Naive thymus-derived CD8-positive, alpha-beta T cell (primary cell): ENCODE results near the gene CDC34. TPM values are rescaled to one million over a fixed set of nuclear protein-coding genes. Genes with fewer than 3 reads are reported as not detected.

Experiments
- ATAC-seq, 2 donors: fragments of 150-1000 bp; cut with Tn5 transposase in 1 of 2; sonication (Bioruptor Pico), chemical (Tn5 transposase) in 1 of 2; 1 replicate in 1 of 2; 2 replicates in 1 of 2; pipeline ENCODE4 v1.10.0; 2021; ENCODE audit warnings: mild to moderate bottlenecking in 2 of 2, moderate library complexity in 2 of 2
- POLR2A ChIA-PET: fragments of 350-600 bp; sonication (Branson Sonifier 250); formaldehyde crosslinking; loops from one replicate; lab custom pipeline; 2021; ENCODE audit warnings: antibody characterized with exemption; lab: Charles Lee
- DNase-seq, 10 donors: peaks; one replicate each; pipeline versions ENCODE4 v3.0.0 to v3.0.0-alpha.2; 2020 to 2022
- H3K27ac Mint-ChIP-seq, 10 donors: one replicate each; pipeline ENCODE4 v1.8.0; 2020 to 2022; ENCODE audit warnings: mild to moderate bottlenecking in 10 of 10, mixed read lengths in 10 of 10, moderate library complexity in 4 of 10, inconsistent platforms in 1 of 10
- H3K27me3 Mint-ChIP-seq, 5 donors: one replicate each; pipeline ENCODE4 v1.8.0; 2021 to 2022; ENCODE audit warnings: mixed read lengths in 5 of 5
- H3K36me3 Mint-ChIP-seq, 3 donors: one replicate each; pipeline ENCODE4 v1.8.0; 2020 to 2022; ENCODE audit warnings: mixed read lengths in 3 of 3, mild to moderate bottlenecking in 2 of 3, inconsistent platforms in 1 of 3
- H3K4me1 Mint-ChIP-seq, 4 donors: one replicate each; pipeline ENCODE4 v1.8.0; 2021 to 2022; ENCODE audit warnings: mixed read lengths in 4 of 4
- H3K4me3 Mint-ChIP-seq, 10 donors: one replicate each; pipeline ENCODE4 v1.8.0; 2020 to 2022; ENCODE audit warnings: mild to moderate bottlenecking in 10 of 10, mixed read lengths in 10 of 10, moderate library complexity in 6 of 10, inconsistent platforms in 1 of 10
- H3K9me3 Mint-ChIP-seq, 9 donors: one replicate each; pipeline ENCODE4 v1.8.0; 2020 to 2022; ENCODE audit warnings: mixed read lengths in 9 of 9, mild to moderate bottlenecking in 3 of 9, inconsistent platforms in 1 of 9, moderate library complexity in 1 of 9
- polyA plus RNA-seq, 3 donors: library from polyadenylated mRNA; unstranded; fragments of 300-500 nt; fragmentation: Illumina TruSeq; gene quantifications; one replicate each; pipeline ENCODE4 v1.2.3, GENCODE V29; 2021
- total RNA-seq, 8 experiments: library from RNA in 2 of 8; stranded (reverse) in 2 of 8; gene quantifications; one replicate each; pipeline ENCODE4 v1.2.3 and lab custom pipeline; 2021 to 2026

The CDC34 gene
- total and polyA plus RNA-seq, 5 experiments from 2014 or later, result 20.6 to 46.7 (median 41.7) TPM

GRCh38 chr19:513368-514165, 18.0 kb upstream of the CDC34 start:
- H3K9me3 Mint-ChIP-seq, result no peaks in the 10 kb centered on the region
- ATAC-seq, result no peak
- peak overlapping the region; percentile 74 to 99 (median 90) for H3K27ac Mint-ChIP-seq
- no peak for DNase-seq
- peaks cover 21 to 55% (median 43%) of the 10 kb centered on the region in 4 donors for H3K4me1 Mint-ChIP-seq
- H3K36me3 Mint-ChIP-seq, result peaks cover 0 to 5% (median 1%) of the 10 kb centered on the region in 3 donors
- peak overlapping the region in 3 of 10 donors; percentile 2 to 21 (median 10) for H3K4me3 Mint-ChIP-seq
- POLR2A ChIA-PET, result interaction anchor here (1.1 kb wide), 1 partner anchor 9 kb away, joined by 3 read pairs; no protein-coding TSS in a partner anchor
- H3K27me3 Mint-ChIP-seq, result no peaks in the 10 kb centered on the region

- Mint-ChIP-seq H3K27me3 (no peaks in the 10 kb centered on the region), H3K9me3 (no peaks in the 10 kb centered on the region), H3K36me3 (peaks cover 0 to 2% (median 1%) of the 10 kb centered on the region in 3 donors), H3K4me1 (peaks cover 19 to 49% (median 37%) of the 10 kb centered on the region in 4 donors), H3K27ac (peak overlapping the region; percentile 74 to 96 (median 88)), H3K4me3 (peak overlapping the region in 4 of 10 donors; percentile 2 to 22 (median 16))
- DNase-seq (no peak), ATAC-seq (no peak)
- POLR2A ChIA-PET, result no interaction called here
These were observed 17.3 kb upstream of the CDC34 start for GRCh38 chr19:514166-514663.

GRCh38 chr19:517721-518597, 13.6 kb upstream of the CDC34 start:
- no peak for DNase-seq
- Mint-ChIP-seq H3K36me3 (peaks cover 0 to 2% (median 1%) of the 10 kb centered on the region in 3 donors), H3K4me1 (peaks cover 10 to 28% (median 15%) of the 10 kb centered on the region in 4 donors), H3K27ac (peak overlapping the region in 1 of 10 donors; percentile 21), H3K27me3 (no peaks in the 10 kb centered on the region), H3K9me3 (no peaks in the 10 kb centered on the region), H3K4me3 (no peak overlapping the region)
- ATAC-seq, result no peak
- POLR2A ChIA-PET, result interaction anchor here (0.5 to 1.9 kb wide), 9 partner anchors 11 to 558 kb away, joined by 3 to 6 read pairs (median 4); partner anchors contain the start of genes BSG and CDC34

- DNase-seq, result peak; percentile 52 to 86 (median 65)
- Mint-ChIP-seq H3K27me3 (no peaks in the 10 kb centered on the region), H3K4me3 (peak overlapping the region in 2 of 10 donors; percentile 27 to 35), H3K4me1 (peaks cover 10 to 23% (median 15%) of the 10 kb centered on the region in 4 donors), H3K36me3 (peaks cover 0 to 2% (median under 1%) of the 10 kb centered on the region in 3 donors), H3K9me3 (no peaks in the 10 kb centered on the region), H3K27ac (peak overlapping the region in 3 of 10 donors; percentile 27 to 66 (median 52))
- peak; percentile 98 for ATAC-seq
- POLR2A ChIA-PET, result interaction anchor here (0.5 to 1.9 kb wide), 12 partner anchors 9 to 557 kb away, joined by 3 to 6 read pairs (median 4); partner anchors contain the start of genes BSG and CDC34
These were observed 12.8 kb upstream of the CDC34 start for GRCh38 chr19:518598-519231.

GRCh38 chr19:519449-519865, 12.1 kb upstream of the CDC34 start:
- H3K4me3 Mint-ChIP-seq, result no peak overlapping the region
- peaks cover 4 to 16% (median 11%) of the 10 kb centered on the region in 4 donors for H3K4me1 Mint-ChIP-seq
- H3K9me3 Mint-ChIP-seq, result no peaks in the 10 kb centered on the region
- POLR2A ChIA-PET, result interaction anchor here (0.6 to 1.9 kb wide), 7 partner anchors 9 to 82 kb away, joined by 3 to 7 read pairs (median 4); partner anchors contain the start of genes BSG and CDC34
- DNase-seq (no peak), ATAC-seq (no peak)
- no peaks in the 10 kb centered on the region for H3K36me3 Mint-ChIP-seq
- no peaks in the 10 kb centered on the region for H3K27me3 Mint-ChIP-seq
- no peak overlapping the region for H3K27ac Mint-ChIP-seq

- peak in 1 of 10 donors; percentile 61 for DNase-seq
- Mint-ChIP-seq H3K27me3 (peaks cover 0 to 1% (median 0%) of the 10 kb centered on the region in 5 donors), H3K4me3 (peak overlapping the region in 2 of 10 donors; percentile 12 to 49), H3K36me3 (no peaks in the 10 kb centered on the region), H3K4me1 (peaks cover 0 to 8% (median 4%) of the 10 kb centered on the region in 4 donors), H3K27ac (no peak overlapping the region), H3K9me3 (no peaks in the 10 kb centered on the region)
- POLR2A ChIA-PET, result interaction anchor here (1.1 to 3.0 kb wide), 4 partner anchors 9 to 21 kb away, joined by 3 to 11 read pairs (median 7); partner anchors contain the start of genes CDC34 and GZMM
- ATAC-seq, result no peak
These were observed 8.8 kb upstream of the CDC34 start for GRCh38 chr19:522726-523125.

GRCh38 chr19:524062-524674, 7.4 kb upstream of the CDC34 start:
- ATAC-seq, result no peak
- POLR2A ChIA-PET, result interaction anchor here (0.7 to 1.3 kb wide), 2 partner anchors 9 to 13 kb away, joined by 3 to 5 read pairs; no protein-coding TSS in a partner anchor
- H3K36me3 Mint-ChIP-seq, result no peaks in the 10 kb centered on the region
- H3K27ac Mint-ChIP-seq, result peak overlapping the region in 3 of 10 donors; percentile 32 to 68 (median 56)
- H3K27me3 Mint-ChIP-seq, result peaks cover 0 to 3% (median 0%) of the 10 kb centered on the region in 5 donors
- DNase-seq, result peak in 2 of 10 donors; percentile 24 to 62
- H3K4me1 Mint-ChIP-seq, result peaks cover 0 to 10% (median 4%) of the 10 kb centered on the region in 4 donors
- no peaks in the 10 kb centered on the region for H3K9me3 Mint-ChIP-seq
- no peak overlapping the region for H3K4me3 Mint-ChIP-seq

- peak overlapping the region in 2 of 10 donors; percentile 67 to 80 for H3K27ac Mint-ChIP-seq
- ATAC-seq (no peak), DNase-seq (no peak)
- H3K4me3 Mint-ChIP-seq, result no peak overlapping the region
- POLR2A ChIA-PET, result no interaction called here
- H3K36me3 Mint-ChIP-seq, result no peaks in the 10 kb centered on the region
- peaks cover 0 to 8% (median 4%) of the 10 kb centered on the region in 4 donors for H3K4me1 Mint-ChIP-seq
- H3K27me3 Mint-ChIP-seq, result peaks cover 0 to 3% (median 0%) of the 10 kb centered on the region in 5 donors
- H3K9me3 Mint-ChIP-seq, result no peaks in the 10 kb centered on the region
These were observed 6.5 kb upstream of the CDC34 start for GRCh38 chr19:525029-525428.

GRCh38 chr19:525857-526419, 5.6 kb upstream of the CDC34 start:
- POLR2A ChIA-PET, result no interaction called here
- ATAC-seq, result no peak
- no peak for DNase-seq
- Mint-ChIP-seq H3K27ac (peak overlapping the region in 1 of 10 donors; percentile 80), H3K27me3 (peaks cover 0 to 3% (median 0%) of the 10 kb centered on the region in 5 donors), H3K4me3 (no peak overlapping the region), H3K9me3 (no peaks in the 10 kb centered on the region), H3K36me3 (no peaks in the 10 kb centered on the region), H3K4me1 (peaks cover 0 to 12% (median 4%) of the 10 kb centered on the region in 4 donors)

- DNase-seq (peak in 1 of 10 donors; percentile 60), ATAC-seq (no peak)
- H3K36me3 Mint-ChIP-seq, result no peaks in the 10 kb centered on the region
- H3K27ac Mint-ChIP-seq, result peak overlapping the region; percentile 13 to 93 (median 87)
- peaks cover 12 to 26% (median 15%) of the 10 kb centered on the region in 4 donors for H3K4me1 Mint-ChIP-seq
- POLR2A ChIA-PET, result interaction anchor here (0.5 to 5.0 kb wide), 12 partner anchors 8 to 1018 kb away, joined by 3 to 55 read pairs (median 5); partner anchors contain the start of genes BSG and TPGS1
- peak overlapping the region; percentile 75 to 91 (median 81) for H3K4me3 Mint-ChIP-seq
- peaks cover 0 to 3% (median 0%) of the 10 kb centered on the region in 5 donors for H3K27me3 Mint-ChIP-seq
- no peaks in the 10 kb centered on the region for H3K9me3 Mint-ChIP-seq
These were observed 1.2 kb upstream of the CDC34 start for GRCh38 chr19:530134-531008.
